Measurements from ENCODE around the gene MAML2. TPM values are rescaled to one million over a fixed set of nuclear protein-coding genes. Genes with fewer than 3 reads are reported as not detected.

Gene MAML2
- total and polyA plus RNA-seq, 9 of the 15 experiments (the other 6 are each of a cell fraction or from before 2014, with no cell fraction given): 0.79 to 6.8 (median 4.8) TPM

- TF ChIP-seq RFX1 (IDR thresholded peaks at IDR 0.05) (peak; percentile 61), GTF2A2 (tag; IDR thresholded peaks at IDR 0.05) (no peak), NFXL1 (CRISPR knock-in tag; IDR thresholded peaks at IDR 0.05) (no peak), CBFB (CRISPR knock-in tag; IDR thresholded peaks at IDR 0.05) (no peak), NCOR1 (IDR thresholded peaks at IDR 0.05) (no peak), CEBPZ (IDR thresholded peaks at IDR 0.05; ENCODE audit: borderline replicate concordance, low read depth, low read length) (no peak), ARID3B (CRISPR knock-in tag; IDR thresholded peaks at IDR 0.05; ENCODE audit: borderline replicate concordance) (no peak)
- BruUV-seq (replicated peaks): no TSS peak
- 38% methylated on average over 1 of the region's 1 CpG for WGBS (ENCODE audit: insufficient coverage, low coverage, missing lambda C conversion rate)
- Histone ChIP-seq H3K9me1 (ENCODE audit: control insufficient read depth, insufficient read depth, low read length) (no peaks in the 10 kb centered on the region), H3K4me2 (ENCODE audit: insufficient read depth, low read length) (no peak overlapping the region), H3K9ac (ENCODE audit: insufficient read depth in 1 of 2, low read depth in 2 of 2, low read length in 2 of 2) (no peak overlapping the region), H3K79me2 (ENCODE audit: control insufficient read depth, insufficient read depth, low read length) (no peaks in the 10 kb centered on the region), H3K27ac (ENCODE audit: extremely low read depth, low read depth, low read length) (no peak overlapping the region), H3K27me3 (ENCODE audit: control insufficient read depth in 2 of 2, insufficient read depth in 2 of 2, low read length in 2 of 2) (no peaks in the 10 kb centered on the region), H4K20me1 (replicated peaks; ENCODE audit: control insufficient read depth, insufficient read depth, low read length) (no peaks in the 10 kb centered on the region), H3K9me3 (replicated peaks; ENCODE audit: control insufficient read depth, insufficient read depth, low read depth, low read length) (no peaks in the 10 kb centered on the region), H3K4me3 (no peak overlapping the region), H2AFZ (ENCODE audit: low read depth, low read length) (no peak overlapping the region), H3K4me1 (replicated peaks in 1 of 2; ENCODE audit: control insufficient read depth in 2 of 2, insufficient read depth in 2 of 2, low read length in 2 of 2) (no peaks in the 10 kb centered on the region), H3K36me3 (ENCODE audit: control insufficient read depth, insufficient read depth, low read length) (no peaks in the 10 kb centered on the region)
- ChIA-PET POLR2A (interaction anchor here (0.7 kb wide), 1 partner anchor 224 kb away, joined by 3 read pairs; no protein-coding TSS in a partner anchor), CTCF (ENCODE audit: low intra/inter-chr PET ratio) (no interaction called here)
- intact Hi-C loops (cut with micrococcal nuclease): no loop called here
- FAIRE-seq: no peak
- in situ Hi-C loops (cut with MboI): no loop called here
- ATAC-seq: peak; percentile 39; the same call in 2 of the 3 replicates
- DNase-seq (ENCODE audit: extremely low read depth in 1 of 4, low spot score in 3 of 4): no peak
Observed at GRCh38 chr11:96050435-96051182, 292.4 kb downstream of the MAML2 start.

Data from K562 (cell line).